DND-41 (cell line): ENCODE results near the gene POLR2F.

Experiments used
- ATAC-seq: fragments of 200-7000 bp; cut with Tn5 transposase; 3 replicates; pipeline ENCODE4 v1.9.1; 2021; ENCODE audit warnings: low read depth; ENCODE audit not compliant: insufficient read depth
- DNase-seq: peaks from one replicate; pipeline ENCODE4 v3.0.0-alpha.2; 2020
- H2AFZ ChIP-seq: 2 replicates; pipeline ENCODE4 v1.6.0; 2012; ENCODE audit warnings: low read depth, low read length
- H3K27ac ChIP-seq: 2 replicates; pipeline ENCODE4 v1.5.1; 2012; ENCODE audit warnings: low read length, inconsistent platforms
- H3K27me3 ChIP-seq: fragments of 200-600 bp; sonication (generic); 2 replicates; pipeline ENCODE4 v1.6.0; 2012; ENCODE audit warnings: low read length, mild to moderate bottlenecking, inconsistent platforms; ENCODE audit not compliant: insufficient read depth, poor library complexity
- H3K36me3 ChIP-seq: 2 replicates; pipeline ENCODE4 v1.5.1; 2012; ENCODE audit warnings: low read length, inconsistent platforms; ENCODE audit not compliant: insufficient read depth
- H3K4me1 ChIP-seq: 2 replicates; pipeline ENCODE4 v1.5.1; 2012; ENCODE audit warnings: mild to moderate bottlenecking, low read length; ENCODE audit not compliant: insufficient read depth
- H3K4me2 ChIP-seq: 2 replicates; pipeline ENCODE4 v1.6.0; 2012; ENCODE audit warnings: mild to moderate bottlenecking, moderate library complexity, low read length, inconsistent platforms; ENCODE audit not compliant: insufficient read depth
- H3K4me3 ChIP-seq, 2 experiments: fragments of 200-600 bp in 1 of 2; shearing (Covaris generic) in 1 of 2; 2 replicates each; pipeline ENCODE4 v1.5.1; 2012 to 2016; ENCODE audit warnings: inconsistent platforms in 2 of 2, low read length in 2 of 2, mild to moderate bottlenecking in 2 of 2, low read depth in 1 of 2, moderate library complexity in 1 of 2
- H3K79me2 ChIP-seq: 2 replicates; pipeline ENCODE4 v1.6.0; 2012; ENCODE audit warnings: low read length, inconsistent platforms; ENCODE audit not compliant: insufficient read depth
- H3K9ac ChIP-seq: 2 replicates; pipeline ENCODE4 v1.6.0; 2012; ENCODE audit warnings: low read depth, mild to moderate bottlenecking, inconsistent platforms, low read length, moderate library complexity
- H3K9me3 ChIP-seq: 2 replicates; pipeline ENCODE4 v1.5.1; 2012; ENCODE audit warnings: low read length, moderate library complexity, mild to moderate bottlenecking, inconsistent platforms; ENCODE audit not compliant: insufficient read depth, severe bottlenecking
- H4K20me1 ChIP-seq: 2 replicates; pipeline ENCODE4 v1.6.0; 2012; ENCODE audit warnings: low read length; ENCODE audit not compliant: insufficient read depth
- EZH2 ChIP-seq: IDR thresholded peaks from 3 replicates; pipeline ENCODE4 v1.6.1; 2012; ENCODE audit warnings: borderline replicate concordance, low read depth, mild to moderate bottlenecking, moderate library complexity, low read length, inconsistent platforms; ENCODE audit not compliant: severe bottlenecking
- TF ChIP-seq, protein P1 (sequence below): IDR thresholded peaks from 2 replicates; pipeline ENCODE4 v1.5.1; 2012; ENCODE audit warnings: borderline replicate concordance, low read length, moderate library complexity, mild to moderate bottlenecking; ENCODE audit not compliant: poor library complexity, severe bottlenecking; ENCODE audit errors: extremely low read depth

Gene POLR2F

DNA sequence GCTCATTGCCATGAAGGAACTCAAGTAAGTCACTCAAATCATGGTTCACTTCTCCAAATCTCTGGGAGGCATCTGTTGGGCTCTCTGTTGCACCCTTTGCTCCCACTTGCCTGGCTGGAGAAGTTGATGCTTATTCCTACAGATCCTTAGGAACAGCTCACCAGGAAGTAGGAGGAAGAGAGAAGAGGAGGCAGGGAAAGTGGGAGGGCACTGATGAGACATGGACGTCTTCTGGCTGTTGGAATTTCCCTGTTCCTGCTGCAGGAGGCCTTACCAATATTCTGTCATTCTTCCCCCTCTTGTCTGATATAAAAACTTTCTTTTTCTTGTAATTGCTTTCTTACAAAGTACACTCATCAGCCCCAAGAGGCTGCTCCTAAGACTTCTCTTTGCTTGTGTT, 13.6 kb downstream of the POLR2F start:
- Histone ChIP-seq H3K36me3 (peaks cover 47% of the 10 kb centered on the region), H3K79me2 (no peaks in the 10 kb centered on the region; the same call in none of the 2 replicates), H3K27ac (no peak overlapping the region), H3K9me3 (no peaks in the 10 kb centered on the region), H4K20me1 (peaks cover 11% of the 10 kb centered on the region; the same call in 1 of the 2 replicates), H3K9ac (no peak overlapping the region), H2AFZ (no peak overlapping the region), H3K4me1 (no peaks in the 10 kb centered on the region), H3K4me3 (no peak overlapping the region), H3K27me3 (no peaks in the 10 kb centered on the region), H3K4me2 (no peak overlapping the region)
- no peak for DNase-seq
- TF ChIP-seq EZH2: no peak
- ATAC-seq: no peak

DNA sequence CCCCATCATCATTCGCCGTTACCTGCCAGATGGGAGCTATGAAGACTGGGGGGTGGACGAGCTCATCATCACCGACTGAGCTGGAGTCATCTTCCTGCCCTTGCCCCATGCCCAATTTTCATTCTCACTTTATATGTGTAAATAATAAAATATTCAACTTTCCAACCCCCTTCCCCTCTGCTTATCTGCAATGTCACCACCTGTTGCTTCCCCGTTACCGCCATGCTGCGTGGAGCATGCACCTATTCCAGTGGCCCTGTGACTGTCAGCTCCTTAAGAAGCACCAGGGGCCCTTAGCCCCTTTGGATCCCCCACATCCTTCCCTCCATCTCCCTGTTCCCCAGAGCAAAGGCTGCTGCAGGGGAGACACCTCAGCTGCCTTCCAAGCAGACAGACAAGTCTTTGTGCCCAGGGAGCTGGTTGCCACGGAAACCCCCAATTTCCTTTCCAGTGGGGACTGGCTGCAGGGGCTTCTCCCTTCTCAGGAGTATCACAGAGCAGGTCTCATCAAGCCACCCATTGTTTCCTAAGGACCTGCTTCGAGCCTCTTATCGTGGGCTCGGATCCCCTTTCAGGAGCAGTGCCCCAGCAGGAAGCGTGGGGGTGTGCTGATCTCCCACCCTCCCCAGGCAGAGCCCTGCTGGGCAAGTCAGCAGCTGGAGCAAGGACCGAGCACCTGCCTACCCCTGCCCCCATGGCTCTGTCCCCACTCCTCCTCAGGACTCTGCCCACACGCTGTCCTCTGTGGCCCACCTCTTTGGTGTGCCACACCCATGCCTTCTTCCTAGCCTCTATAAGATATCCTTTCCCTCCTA, 14.3 kb downstream of the POLR2F start:
- no peak for ATAC-seq

DNA sequence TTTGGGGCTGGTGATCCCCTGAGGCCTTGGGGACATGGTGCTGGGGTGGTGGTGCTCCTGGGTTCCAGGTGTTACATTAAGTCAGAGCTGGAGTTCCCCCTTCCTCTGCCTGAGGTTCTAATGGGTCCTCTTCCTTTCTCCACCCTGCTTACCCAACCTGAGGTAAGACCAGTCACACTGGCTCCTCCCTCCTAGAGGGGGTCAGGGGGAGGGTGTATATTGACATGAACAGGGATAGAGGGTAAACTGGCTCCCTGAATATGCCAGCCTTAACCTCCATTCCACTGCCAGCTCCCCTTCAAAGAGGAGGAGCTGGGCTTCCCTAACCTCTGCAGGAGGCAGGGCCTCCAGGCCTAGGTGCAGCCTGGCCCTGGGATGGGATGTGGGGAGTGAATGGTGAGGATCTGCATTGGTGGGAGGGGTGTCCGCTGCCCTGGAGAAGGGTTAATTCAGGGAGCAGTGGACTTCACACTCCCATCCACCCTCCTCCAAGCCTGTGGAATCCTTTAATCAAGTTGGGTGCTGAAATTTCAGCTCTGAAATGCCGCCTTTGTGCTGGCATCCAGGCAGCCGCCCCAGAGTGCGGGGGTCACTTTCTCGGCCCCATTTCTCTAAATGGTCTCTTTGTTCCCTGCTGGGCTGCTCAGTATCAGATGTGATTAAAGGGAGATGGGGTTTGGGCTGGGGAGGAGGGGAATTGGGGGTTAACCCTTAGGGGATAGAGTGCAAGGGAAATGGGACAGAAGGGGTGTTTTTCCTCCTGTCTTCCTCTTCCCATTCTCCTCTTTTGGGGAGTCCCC, 15.2 kb downstream of the POLR2F start:
- no peak overlapping the region for H3K9ac ChIP-seq
- H3K79me2 ChIP-seq: no peaks in the 10 kb centered on the region; the same call in none of the 2 replicates
- peaks cover 15% of the 10 kb centered on the region for H4K20me1 ChIP-seq
- H2AFZ ChIP-seq: no peak overlapping the region
- H3K27ac ChIP-seq: no peak overlapping the region
- TF ChIP-seq, protein P1, sequence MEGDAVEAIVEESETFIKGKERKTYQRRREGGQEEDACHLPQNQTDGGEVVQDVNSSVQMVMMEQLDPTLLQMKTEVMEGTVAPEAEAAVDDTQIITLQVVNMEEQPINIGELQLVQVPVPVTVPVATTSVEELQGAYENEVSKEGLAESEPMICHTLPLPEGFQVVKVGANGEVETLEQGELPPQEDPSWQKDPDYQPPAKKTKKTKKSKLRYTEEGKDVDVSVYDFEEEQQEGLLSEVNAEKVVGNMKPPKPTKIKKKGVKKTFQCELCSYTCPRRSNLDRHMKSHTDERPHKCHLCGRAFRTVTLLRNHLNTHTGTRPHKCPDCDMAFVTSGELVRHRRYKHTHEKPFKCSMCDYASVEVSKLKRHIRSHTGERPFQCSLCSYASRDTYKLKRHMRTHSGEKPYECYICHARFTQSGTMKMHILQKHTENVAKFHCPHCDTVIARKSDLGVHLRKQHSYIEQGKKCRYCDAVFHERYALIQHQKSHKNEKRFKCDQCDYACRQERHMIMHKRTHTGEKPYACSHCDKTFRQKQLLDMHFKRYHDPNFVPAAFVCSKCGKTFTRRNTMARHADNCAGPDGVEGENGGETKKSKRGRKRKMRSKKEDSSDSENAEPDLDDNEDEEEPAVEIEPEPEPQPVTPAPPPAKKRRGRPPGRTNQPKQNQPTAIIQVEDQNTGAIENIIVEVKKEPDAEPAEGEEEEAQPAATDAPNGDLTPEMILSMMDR: no peak
- no peak for TF ChIP-seq EZH2
- H3K4me2 ChIP-seq: no peak overlapping the region
- H3K36me3 ChIP-seq: peaks cover 38% of the 10 kb centered on the region
- DNase-seq: no peak
- no peak for ATAC-seq
- H3K27me3 ChIP-seq: no peaks in the 10 kb centered on the region
- H3K4me3 ChIP-seq: no peak overlapping the region
- no peaks in the 10 kb centered on the region for H3K4me1 ChIP-seq
- H3K9me3 ChIP-seq: no peaks in the 10 kb centered on the region

More for the DNA sequence above, 14.3 kb downstream of the POLR2F start:
- Histone ChIP-seq H3K9me3 (no peaks in the 10 kb centered on the region), H3K27ac (no peak overlapping the region), H3K36me3 (peaks cover 44% of the 10 kb centered on the region), H3K9ac (no peak overlapping the region), H3K27me3 (no peaks in the 10 kb centered on the region), H3K4me3 (no peak overlapping the region), H2AFZ (no peak overlapping the region), H3K79me2 (no peaks in the 10 kb centered on the region; the same call in none of the 2 replicates), H3K4me1 (no peaks in the 10 kb centered on the region), H4K20me1 (peaks cover 15% of the 10 kb centered on the region), H3K4me2 (no peak overlapping the region)
- no peak for DNase-seq
- no peak for TF ChIP-seq EZH2
- TF ChIP-seq, protein P1: no peak

DNA sequence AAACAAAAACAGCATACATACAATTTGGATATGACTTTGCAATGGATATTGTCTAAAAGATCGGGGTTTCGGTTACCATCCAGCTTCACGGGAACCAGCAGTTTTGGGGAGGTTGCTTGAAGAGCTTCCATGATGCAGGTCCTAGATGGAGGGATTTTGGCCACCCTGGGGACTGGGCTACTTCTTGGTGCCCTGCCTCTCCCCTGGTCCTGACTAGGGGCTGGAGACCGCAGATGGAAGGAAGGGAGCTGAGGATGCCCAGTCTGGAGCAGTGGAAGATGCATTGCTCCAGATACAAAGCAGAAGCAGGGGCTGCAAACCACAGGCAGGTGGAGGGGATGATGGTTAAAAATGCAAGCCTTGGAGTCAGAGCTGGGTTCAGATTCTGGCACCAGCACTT, 17.4 kb downstream of the POLR2F start:
- Histone ChIP-seq H3K27ac (no peak overlapping the region), H3K9me3 (no peaks in the 10 kb centered on the region), H3K4me2 (no peak overlapping the region), H3K27me3 (no peaks in the 10 kb centered on the region), H2AFZ (no peak overlapping the region), H3K36me3 (peaks cover 35% of the 10 kb centered on the region), H3K79me2 (no peaks in the 10 kb centered on the region; the same call in 1 of the 2 replicates), H3K4me3 (no peak overlapping the region), H3K9ac (no peak overlapping the region), H3K4me1 (no peaks in the 10 kb centered on the region), H4K20me1 (peaks cover 12% of the 10 kb centered on the region)
- DNase-seq: no peak
- TF ChIP-seq, protein P1: no peak
- TF ChIP-seq EZH2: no peak
- no peak for ATAC-seq
